Right forelimb (tissue), 1 donor: ENCODE data around the gene DCLK2.

Experiments used
- DNase-seq: peaks from one replicate; pipeline ENCODE4 v3.0.0-alpha.2; 2018

The DCLK2 gene

DNA sequence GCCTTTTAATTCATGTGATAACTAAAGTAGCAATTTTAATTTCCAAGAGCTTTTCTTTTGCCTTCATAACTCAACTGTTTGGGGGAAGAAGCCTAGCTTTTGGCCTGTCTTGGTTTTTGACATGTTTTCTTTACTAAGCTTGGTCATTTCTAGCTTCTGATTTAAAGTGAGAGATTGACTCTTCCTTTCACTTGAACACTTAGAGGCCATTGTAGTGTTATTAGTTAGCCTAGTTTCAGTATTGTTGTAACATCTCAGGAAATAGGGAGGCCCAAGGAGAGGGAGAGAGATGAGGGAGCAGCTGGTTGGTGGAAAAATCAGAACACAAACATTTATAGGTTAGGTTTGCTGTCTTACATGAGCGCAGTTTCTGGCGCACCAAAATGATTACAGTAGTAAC lies 44.8 kb downstream of the DCLK2 start:
- no peak for DNase-seq

DNA sequence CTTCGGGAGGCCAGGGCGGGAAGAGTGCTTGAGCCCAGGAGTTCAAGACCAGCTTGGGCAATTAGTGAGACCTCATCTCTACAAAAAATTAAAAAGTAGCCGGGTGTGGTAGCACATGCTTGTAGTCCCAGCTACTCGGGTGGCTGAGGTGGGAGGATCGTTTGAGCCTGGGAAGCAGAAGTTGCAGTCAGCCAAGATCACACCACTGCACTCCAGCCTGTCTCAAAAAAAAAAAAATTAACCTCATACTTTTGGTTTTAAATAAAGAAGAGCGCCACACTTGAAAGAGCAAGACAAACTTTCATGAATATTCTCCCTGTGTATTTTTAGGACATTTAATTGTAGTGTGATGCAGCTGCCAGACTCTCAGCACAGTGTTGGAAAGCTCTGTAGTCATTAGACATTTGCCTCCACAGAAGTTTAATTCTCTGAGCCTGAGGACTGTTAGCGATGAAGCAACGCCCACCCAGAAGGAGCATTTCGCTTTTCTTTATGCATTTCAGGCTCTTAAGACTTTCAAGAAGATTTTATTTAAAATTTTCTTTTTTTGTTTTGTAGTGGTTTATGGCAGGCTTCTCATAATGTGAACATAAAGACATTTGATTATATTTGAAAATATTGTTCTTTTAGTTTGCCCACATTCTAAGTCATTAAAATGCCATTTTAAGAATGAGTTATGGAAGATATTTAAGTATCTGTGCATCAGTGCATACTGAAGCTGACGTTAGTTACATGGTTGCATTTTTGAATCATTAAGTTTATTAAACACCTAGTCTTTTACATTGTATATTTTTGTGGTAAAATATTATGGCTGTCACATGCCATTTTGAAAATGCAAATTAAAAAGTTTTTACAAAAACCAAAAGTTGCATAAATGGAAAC lies 45.8 kb downstream of the DCLK2 start:
- DNase-seq, result no peak

DNA sequence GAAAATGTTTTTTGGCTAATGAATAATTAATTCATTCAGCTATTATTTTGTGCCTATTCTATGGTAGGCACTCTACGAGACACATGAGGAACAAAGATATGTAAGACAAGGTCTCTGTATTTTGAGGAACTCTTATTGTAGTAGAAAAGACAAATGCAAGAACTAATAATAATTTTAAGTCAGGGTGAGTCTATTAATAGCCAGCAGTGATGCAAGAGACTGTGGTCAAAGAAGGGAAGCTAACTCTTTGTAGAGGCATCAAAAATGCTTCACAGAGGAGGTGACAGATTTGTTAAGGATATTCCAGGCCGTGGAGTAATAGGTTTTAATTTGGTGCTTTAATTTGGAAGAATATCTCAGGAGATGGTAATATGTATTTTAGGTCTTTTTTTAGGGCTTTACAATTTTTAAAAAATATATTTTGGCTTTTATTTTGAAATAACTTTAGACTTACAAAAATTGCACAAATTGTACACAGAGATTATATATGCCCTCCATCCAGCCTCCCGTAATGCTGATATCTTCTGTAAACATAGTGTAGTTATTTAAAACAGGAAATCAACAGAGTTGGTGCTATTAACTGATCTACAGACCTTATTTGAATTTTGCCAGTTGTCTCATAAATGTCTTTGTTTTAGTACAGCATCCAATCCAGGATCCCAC lies 48.1 kb downstream of the DCLK2 start:
- no peak for DNase-seq

DNA sequence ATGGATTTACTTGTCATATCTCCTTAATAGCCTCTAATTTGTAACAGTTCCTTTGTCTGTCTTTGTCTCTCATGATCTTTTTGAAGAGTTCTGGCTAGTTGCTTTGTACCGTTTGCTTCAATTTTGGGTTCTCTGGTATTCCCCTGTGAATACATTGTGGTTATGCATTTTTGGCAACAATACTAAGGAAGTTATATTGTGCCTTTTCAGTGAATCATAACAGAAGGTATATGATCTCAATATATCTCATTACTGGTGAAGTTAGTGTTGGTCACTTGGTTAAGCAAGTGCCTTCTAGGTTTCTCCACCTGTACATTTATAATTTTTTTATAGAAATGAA lies 48.6 kb downstream of the DCLK2 start:
- no peak for DNase-seq

DNA sequence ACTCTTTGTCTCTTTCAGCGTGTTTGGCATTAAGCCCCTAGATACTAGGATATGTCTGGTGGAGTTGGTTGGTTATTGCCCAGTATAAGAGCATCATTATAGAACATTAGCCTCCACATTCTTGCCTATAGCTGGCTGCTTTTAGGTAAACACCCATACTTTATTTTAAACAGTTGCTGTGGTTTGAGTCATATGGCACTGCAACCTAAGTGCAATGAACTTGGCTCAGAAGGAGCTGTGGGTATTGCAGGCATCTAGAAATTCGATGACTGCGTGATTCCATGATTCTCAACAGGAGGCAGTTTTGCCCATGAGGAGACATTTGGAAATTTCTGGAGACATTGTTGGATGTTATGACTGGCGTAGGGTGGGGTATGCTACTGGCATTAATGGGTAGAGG lies 49.5 kb downstream of the DCLK2 start:
- no peak for DNase-seq

DNA sequence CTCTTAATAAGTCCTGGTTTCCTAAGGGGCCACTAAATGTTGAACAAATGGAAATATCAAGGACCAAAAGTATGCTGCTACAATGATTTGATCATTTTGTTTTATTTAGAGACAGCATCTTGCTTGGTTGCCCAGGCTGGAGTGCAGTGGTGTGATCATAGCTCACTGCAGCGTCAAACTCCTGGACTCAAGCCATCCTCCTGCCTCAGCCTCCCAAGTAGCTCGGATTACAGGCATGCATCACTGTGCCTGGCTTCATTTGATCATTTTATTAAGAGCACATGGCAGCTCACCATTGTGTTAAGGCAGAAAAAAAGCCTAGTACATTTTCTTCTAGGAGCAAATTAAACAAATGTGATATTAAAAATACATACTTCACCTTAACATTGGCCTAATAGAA lies 52.7 kb downstream of the DCLK2 start:
- DNase-seq, result no peak

DNA sequence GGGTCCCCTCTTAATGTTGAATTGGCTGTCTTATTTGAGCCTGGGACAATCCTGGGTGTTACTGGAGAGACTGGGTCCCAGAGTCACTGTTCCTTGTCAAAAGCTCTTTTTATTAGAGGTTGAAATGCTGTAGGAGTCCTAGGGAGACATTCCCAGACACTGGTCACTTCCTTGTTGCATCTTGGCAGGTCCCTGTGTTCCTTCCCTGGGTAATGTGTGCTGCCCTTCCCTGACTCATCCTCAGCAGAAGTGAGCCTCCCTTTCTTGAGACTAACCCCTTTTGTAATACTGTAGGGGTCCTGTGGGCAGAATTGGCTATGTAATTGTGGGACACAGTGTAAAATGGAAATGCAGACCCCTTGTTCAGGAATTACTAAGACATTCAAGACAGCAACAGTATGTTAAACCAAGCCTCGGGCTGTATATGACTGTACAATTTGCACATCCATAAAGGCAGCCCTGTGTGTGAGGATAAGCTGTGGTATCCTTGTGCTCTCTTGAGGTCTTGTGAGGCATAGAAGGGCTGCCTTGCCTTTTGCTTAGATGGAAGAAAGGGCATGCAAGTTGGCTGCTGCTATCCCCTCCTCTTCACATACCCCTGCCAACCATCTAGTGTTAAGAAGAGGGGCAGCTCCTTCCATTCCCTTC lies 53.5 kb downstream of the DCLK2 start:
- no peak for DNase-seq

DNA sequence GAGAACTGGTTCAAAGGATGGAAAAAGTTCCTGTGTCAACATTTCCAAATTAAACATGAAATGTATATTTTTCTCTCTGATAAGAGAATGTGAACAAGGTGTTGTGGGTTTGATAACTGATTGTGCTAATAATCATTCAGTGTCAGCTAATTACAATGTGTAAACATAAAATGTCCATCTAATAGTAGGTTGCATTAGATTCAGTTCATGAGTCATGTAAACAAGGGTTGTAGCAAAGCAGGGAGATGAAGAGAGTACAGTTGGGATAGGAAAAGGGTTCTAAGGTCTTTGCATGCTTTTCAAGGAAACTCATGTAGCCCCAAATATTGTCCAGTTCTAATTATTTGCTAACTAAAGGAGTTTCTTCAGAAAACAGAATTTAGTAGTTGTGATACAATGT lies 55.4 kb downstream of the DCLK2 start:
- DNase-seq, result no peak

DNA sequence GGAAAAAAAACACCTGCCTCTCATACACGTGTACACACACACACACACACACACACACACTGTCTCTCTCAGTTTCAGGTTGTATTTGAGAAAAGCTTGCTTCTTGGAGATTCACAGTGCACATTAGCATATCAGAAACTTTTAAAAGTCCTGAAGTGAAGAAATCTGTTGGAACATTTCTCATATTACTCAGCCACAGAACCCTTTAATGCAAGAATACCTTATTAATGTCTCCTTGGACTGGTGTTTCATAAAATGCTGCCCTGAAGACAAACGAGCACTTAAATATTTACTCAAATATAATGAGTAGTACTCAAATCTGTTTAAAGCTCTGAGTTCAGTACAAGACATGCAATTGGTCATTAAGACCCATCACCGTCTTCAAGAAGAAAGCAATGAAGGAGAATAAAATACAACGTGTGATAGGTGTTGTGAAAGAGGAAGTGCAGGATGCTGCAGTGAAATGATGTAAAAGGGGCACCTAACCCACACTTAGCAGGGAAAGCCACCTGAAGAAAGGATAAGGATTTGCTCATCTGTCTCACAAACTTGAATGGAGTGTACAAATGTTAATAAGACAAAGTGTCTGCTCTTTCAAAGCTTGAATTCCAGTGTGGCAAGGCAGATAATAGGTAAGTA lies 57.0 kb downstream of the DCLK2 start:
- no peak for DNase-seq

DNA sequence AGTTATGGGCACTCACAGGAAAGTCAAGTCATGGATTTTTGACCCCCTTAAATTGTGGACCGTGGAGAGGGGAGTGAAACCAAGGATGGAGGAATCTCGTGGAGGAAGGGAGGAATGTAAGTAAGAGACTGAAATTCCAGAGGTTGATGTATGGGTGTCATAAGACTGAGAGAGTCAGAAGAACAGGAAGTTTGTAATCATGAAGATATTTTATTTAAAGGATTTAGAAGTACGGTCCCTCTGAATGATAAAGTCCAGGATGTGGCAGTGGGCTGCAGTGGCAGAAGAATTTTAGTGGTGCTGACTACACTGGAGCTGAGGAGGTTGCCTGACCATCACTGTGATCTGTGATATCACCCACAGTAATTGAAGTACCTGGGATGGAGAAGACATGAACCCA lies 57.8 kb downstream of the DCLK2 start:
- no peak for DNase-seq

DNA sequence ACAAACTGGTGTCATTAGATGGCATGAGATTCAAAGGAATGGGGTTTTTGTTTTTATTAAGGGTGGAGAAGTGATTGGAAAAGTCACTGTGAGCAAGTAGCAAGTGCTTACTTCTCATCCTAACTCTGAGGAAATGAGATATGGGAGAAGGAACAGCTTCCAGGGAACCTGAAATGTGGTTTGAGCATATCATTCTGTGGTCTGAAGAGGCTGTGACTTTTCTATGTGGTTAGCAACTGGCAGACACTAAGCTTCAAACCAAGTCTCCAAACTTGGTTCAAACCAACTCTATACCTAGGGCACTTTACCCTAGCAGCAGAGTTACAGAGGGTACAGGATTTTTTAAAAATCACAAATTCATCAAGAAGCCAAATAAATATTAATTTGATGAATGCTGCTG lies 58.2 kb downstream of the DCLK2 start:
- no peak for DNase-seq

DNA sequence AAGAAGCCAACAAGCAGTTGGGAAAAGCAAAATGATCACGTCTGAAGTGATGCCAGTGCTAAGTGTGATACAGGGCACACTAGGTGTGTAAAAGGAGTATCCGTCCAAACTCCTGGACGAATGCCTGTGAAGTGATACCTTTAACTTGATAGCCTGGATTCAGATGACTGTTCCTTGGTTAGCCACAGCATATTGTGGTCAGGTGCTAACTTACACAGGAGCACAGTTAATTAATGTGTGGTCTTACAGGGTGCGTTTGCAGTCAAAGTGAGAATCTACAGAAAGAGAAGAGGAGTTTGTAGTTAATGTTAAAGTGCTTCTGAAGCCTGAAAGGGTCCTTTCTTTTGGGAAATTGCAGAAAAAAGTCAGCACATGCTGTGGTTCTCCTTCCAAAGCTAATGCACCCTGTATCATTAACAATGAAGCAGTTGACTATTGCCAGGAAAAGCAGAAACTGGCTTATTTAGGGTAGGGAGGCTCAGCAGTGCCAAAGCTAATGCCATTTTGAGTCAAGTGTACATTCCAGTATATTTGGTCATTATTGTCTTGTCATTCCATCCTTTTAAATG lies 61.1 kb downstream of the DCLK2 start:
- DNase-seq, result no peak

DNA sequence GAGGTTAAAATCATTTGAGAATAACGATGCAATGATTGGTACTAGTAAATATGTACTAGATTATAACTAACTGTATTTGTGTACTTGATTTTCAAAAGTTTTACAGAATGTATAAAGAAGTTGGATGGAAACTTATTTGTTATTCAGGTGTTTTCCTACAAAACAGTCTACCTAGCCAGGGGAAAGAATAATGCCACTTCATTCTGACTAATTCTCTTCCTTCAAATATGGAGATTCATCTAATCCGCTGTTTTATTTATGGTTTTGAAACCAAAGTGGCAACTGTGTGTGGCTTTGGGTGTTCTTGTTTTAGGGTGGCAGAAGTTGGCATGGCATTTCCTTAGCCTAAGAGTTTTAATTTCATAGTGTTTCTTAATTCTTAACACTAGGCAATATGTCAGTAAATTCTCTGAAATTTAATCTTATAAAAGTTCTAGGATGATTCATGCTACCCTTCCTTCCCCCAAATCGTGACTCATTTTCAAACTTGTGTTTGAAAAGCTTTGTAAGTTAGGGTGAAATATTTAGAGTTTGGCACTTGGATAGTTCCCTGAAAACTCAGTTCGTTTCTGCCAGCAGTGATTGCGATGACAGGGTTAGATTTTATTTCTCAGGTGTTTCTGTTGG lies 62.6 kb downstream of the DCLK2 start:
- DNase-seq, result no peak

DNA sequence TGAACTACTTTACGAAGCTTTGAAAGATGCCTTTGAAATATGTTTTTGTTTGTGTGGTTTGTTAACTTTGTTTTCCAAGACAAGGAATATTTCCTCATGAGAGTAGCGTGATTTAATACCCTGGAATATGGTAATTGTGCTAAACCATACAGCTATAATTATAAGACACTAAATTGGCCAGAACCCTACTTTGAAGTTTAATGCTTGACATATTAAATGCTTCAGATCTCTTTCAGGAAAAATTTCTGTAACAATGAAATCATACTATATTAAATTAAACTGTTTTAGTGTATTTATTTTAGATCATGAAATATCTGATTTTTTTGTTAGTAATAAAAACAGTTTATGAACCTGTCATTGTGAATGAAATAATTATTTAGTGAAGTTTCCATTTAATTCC lies 63.5 kb downstream of the DCLK2 start:
- no peak for DNase-seq

DNA sequence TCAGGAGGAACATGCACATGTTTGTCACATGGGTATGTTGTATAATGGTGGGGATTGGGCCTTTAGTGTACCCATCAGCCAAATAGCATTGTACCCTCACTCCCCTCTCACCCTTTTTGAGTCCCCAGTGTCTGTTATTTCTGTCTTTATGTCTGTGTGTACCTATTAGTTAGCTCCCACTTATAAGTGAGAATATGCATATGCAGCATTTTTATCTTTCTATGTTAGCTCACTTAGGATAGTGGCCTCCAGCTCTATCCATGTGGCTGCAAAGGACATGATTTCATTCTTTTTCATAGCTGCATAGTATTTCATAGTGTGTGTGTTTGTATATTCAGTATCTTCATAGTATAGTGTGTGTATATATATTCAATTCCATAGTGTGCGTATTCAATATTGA lies 64.6 kb downstream of the DCLK2 start:
- DNase-seq, result no peak

DNA sequence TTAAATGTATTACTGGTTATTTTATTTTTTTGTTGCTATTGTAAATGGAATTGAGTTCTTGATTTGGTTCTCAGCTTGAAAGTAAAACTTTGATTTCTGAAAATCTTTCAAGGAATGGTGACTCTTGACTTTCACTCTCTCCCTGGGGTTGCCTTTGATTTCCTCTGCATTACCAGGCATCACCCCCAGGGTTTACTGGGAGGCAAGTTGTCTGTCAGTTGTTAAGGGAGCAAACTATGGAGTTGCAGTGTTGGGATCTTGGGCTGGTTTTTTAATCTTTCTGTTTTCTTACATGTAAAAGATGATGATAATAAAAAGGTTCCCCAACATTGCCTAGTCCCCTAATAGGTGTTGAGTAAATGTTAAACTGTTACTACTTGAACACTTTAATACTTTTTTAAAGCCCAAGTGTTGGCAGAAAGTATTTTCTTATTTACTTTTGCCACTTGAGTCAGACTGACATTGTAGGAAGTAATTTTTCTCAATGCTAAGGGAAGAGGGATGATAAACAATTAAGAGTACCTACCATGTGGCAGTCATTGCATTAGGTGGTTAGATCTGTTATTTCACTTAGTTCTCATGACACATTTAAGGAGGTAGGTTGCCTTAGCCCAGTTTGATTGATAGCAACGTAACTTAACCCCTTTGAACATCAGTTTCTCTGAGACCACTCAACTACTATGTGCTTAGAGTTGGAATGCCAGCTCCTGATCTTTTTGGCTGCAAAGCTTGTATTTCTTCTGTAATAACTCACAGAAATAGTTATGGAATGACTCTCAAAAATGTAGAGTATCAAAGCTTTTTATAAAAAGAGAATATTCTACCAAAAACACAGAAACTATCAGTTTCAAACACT lies 67.1 kb downstream of the DCLK2 start:
- no peak for DNase-seq

DNA sequence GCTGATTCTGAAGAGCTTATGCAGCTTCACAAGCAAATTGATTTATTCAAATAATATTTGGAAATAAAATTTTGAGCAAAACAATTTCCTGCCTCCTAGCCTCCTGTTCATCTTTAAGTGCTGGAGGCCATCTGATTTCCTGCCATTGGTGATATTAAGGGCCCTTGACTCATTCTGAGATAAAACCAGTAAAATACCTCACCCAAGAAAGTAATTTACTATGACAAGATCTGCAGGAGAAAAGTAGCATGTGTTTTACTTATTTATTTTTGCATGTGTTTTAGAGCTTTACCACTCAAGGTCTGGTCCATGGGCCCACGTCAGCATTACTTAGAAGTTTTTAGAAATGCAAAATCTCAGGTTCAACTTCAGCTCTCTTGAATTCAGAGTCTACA lies 67.7 kb downstream of the DCLK2 start:
- no peak for DNase-seq

DNA sequence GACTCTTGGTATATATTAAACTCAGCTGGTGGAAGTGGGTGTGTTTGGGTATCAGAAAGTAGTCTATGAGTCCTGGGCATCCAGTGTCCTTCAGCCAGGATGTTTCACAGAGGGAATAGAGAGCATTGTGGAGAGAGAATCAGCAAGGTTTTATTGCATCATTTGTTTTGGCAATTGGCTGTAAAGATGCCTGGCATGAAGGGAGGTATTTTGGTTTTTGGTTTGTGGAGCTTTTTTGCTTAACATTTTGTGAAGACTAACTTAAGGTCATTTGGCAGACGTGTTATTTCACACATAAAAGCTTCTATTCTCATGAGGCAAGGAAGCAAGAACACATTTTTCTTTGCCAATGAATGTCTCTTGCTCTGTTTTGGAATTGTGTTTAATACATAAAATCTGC lies 71.1 kb downstream of the DCLK2 start:
- no peak for DNase-seq

DNA sequence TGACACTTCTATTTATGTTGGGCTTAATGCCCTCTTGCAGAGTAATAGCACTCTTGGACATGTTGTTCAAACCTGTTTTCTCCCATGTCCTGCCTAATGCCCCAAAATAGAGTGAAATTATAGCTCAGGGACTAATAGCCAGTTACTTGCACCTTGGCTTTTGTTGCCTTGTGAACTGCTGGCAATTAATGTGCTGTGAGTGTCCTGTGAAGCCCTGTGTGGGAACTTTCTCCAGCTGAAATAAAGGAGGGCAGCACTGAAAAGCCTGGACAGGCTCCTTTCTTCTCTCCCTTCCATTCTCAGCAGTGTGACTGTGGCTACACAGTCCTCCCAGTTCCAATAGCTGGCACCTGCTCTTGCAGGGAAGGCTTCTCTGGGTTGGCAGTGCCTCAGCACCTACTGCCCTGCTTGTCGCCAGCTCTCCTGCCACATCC lies 72.4 kb downstream of the DCLK2 start:
- no peak for DNase-seq

DNA sequence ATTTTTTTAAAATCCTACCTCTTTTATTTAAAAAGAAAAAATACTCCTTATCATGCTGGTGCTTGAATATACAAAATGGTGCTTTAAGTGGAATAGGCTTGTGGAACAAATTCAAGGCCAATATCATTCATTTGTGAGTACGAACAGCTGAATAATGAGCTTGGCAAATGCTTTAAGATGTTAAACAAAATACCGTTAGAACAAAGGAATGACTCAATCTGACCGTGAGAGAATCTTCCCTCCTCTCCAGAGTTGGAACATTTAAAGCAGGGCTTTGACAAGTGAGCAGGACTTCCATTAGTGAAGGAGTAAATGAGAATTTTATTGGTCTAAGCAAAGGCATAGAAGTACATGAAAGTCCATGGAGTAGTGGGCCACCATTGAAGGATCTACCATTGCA lies 74.5 kb downstream of the DCLK2 start:
- DNase-seq, result no peak

DNA sequence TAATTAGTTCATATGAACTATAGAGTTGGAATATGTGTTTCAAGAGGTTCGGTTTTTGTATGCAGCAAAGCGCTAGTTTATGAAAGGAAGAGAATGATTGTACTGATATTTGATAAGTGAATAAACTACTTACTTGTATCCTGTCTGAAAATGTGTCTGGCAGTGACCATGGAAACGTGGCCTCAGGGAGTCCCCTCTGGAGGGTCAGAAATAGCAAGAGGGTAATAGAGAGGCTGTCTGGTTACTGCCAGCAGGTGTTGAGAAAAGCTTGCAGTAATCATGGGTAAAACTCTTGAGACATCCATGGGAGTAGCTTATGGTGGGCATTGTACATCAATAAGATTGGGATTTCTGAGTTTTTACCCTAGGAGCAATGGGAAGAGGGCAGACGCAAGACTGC lies 77.1 kb downstream of the DCLK2 start:
- no peak for DNase-seq

DNA sequence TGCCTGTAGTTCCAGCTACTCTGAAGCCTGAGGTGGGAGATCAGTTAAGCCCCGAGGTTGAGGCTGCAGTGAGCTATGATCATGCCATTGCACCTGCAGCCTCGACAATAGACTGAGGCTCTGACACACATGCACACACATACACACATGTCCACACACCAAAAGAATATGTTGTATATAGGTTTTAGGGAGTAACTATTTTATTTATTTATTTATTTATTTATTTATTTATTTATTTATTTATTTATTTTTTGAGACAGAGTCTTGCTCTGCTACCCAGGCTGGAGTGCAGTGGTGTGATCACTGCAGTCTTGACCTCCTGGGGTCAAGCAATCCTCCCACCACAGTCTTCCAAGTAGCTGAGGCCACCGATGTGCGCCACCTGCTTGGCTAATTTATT lies 78.3 kb downstream of the DCLK2 start:
- DNase-seq, result no peak
